RPMI8226 (cell line): ENCODE results near the gene ERF.

Experiments
- DNase-seq: peaks from one replicate; pipeline ENCODE4 v3.0.0-alpha.2; 2015

ERF gene

DNA sequence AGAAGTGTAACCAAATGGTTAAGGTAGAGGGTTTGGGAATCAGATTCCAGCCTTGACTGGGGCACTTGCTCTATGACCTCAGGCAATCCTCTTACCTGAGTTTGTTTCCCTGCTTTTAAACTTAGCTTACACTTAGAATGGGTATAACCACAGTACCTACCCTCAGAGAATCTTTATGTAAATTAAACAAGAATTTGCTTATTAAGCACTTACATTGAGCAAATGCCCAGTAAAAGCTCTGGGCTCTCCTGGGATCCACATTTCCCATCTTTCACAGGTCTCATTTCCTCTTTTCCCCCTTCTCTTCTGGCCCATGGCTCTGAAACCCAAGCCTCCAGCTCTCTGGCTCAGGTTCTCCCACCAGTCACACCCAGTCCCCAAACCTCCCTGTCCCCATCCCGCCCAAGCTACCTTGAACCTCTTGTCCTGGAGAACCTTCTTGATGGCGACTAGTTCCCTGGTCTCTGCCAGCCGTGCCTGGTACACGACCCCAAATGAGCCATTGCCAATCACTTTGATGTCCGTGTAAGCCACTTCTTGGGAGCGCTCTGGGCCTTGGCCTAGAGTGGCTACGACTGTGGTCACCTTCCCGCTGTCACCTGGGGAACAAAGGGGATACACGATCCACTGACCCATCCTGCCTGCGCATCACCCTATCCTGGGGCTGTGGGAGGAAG is 15.2 kb downstream of the ERF start:
- no peak for DNase-seq

DNA sequence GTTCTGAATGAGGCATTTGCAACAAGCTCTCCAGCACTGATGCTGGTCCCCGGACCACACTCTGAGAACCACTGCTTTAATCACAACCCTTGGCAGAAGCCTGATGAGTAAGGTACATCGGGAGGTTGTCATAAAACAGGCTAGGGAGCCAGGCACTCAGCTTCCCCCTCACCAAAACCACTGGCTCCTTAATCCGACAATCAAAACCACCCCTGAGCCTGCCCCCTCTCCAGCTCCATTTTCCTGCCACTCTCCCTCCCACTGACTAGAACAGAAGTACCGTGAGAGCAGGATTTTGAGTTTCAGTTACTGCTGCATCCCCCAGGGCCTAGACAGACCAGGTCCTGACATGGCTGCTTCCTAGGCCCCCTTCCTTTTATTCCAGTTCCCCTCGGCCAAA is 19.7 kb downstream of the ERF start:
- DNase-seq: no peak

DNA sequence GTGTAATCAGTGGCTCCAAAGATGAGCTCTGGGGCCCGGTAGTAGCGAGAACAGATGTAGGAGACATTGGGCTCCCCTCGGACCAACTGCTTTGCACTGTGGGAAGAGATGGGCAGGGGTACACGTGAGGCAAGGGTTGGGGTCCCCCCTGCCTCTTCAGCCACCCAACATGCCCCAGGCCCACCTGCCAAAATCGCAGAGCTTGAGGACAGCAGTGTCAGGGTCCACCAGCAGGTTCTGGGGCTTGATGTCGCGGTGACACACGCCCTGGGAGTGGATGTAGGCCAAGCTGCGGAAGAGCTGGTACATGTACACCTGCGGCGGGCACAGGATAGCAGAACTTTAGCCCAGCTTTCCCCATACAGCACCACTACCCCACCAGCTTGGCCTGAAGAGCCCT is 20.6 kb downstream of the ERF start:
- DNase-seq: no peak

DNA sequence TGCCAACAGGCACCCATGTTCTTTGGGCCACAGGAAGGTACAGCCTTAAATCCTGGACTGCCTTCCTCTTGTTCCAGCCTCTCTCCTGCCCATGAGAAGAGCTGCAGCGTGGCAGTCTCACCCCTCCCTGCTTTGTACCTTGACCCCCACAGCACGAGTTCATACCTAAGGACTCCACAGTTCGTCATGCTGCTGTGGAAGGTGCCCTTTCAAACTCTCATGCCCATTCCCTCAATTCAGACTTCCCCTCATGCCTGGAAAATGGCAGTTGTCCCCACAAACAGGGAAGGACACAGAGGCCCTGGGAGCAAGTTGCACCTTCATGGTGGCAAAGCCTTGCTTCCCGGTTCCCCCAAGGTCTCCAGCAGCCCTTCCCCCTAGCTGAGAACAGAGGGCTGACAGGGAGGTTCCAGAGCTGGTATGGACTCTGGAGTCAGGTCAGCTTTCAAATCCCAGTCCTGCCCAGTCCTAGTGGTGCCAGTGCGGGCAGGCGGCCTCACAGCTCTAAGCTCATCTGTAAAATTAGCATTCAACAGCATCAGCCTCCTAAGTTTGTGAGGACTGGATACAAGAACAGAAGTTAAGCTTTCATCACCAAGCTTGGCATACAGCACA is 21.1 kb downstream of the ERF start:
- no peak for DNase-seq

DNA sequence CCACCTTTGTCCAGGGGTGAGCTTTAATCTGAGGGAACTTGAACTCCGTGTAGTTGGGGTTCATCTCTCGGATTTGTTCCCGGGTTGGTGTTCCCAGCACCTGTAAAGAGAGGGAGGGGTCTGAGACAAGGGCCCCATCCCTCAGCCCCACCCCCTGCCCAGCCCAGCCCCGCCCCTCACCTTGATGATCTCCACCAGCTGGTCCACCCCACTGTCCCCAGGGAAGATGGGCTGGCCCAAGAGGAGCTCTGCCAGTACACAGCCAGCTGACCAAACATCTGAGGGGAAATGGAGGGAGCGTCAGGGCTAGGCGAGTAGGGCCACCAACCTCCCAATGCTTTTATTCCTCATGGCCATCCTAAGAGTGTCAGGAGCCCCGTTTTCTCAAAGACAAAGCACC is 21.8 kb downstream of the ERF start:
- no peak for DNase-seq

DNA sequence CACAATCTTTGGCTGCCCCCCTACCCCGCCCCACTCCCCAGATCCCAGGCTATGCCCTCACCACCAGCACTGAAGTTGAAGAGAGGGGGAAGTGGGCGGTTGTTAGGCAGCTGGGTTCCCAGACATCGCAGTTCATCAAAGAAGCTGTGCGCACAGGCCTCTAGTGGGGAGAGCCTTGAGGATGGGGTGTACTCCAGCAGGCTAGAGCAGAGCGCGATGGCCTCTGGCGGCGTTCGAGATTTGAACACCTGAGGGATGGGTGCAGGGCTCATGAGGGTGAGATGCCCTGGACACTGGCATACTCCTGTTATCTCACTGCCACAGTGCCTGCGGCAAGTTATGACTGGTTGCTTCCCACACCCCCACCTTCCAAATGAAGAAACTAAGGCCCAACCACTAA is 22.5 kb downstream of the ERF start:
- no peak for DNase-seq

DNA sequence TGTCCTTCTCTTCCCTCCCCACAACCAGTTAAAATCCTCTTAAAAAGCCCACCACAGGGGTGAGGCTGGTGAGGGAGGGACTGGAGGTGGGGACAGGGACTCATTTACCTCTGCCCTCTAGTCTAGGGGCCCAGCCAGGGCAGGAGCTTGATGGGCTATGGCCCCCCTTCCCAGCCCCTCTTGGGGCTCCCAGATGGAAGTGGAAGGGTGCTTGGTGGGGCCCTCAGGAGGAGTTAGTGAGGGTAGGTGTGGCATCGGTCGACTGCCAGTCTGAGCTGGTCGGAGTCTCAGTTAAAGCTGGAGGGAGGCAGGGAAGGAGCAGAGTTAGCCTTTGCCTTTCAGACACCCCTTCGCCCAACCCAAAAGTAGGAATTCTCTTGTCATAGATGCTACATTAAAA is 24.4 kb downstream of the ERF start:
- DNase-seq: no peak

DNA sequence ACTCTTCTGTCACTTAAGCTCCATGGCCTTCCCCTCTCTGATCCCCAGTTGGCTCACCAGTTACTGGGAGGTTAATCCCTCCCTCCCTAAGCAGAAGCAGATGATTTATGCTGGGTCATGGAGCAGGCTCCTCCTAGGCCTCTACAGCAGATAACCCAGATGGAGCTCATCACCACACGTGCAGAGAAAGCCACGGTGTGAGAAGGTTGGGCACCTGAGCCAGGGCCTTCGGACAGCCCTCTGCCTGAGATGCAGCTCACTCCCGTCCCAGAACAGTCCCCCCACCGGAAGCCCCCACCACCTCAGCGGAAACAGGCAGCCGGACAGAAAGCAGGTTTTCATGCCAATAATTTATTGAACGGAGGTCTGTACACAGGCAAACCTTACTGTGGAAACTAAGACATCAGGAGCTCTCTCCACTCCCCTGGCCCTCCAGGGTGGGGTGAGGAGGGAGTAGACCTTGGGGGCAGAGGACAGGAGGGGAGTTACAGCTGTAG is 25.0 kb downstream of the ERF start:
- DNase-seq: no peak

DNA sequence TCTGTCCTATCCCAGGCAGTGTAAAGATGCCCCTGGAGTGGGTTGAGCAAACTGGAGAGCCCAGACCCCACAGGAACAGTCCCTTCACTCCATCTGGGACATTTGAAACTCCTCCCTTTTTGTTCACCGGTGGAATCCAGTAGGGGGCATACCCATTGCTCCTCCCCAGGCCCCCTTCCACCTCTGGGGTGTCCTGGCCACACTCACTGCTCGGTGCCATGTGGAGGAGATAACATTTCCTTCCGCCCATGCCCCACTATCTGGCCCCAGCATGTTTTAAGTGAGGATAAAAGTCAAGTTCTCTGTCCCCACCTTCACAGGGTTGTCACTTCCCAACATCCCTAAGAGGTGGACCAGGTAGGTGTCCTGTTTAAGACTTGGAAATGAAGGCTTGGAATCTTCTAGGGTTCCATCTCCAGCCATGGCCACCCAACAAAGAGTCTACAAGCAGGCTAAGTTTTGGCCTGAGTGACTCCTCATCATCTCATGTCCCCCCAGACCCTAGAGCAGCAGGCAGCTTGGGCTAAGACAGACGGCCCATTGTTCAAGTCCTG is 25.6 kb downstream of the ERF start:
- no peak for DNase-seq

DNA sequence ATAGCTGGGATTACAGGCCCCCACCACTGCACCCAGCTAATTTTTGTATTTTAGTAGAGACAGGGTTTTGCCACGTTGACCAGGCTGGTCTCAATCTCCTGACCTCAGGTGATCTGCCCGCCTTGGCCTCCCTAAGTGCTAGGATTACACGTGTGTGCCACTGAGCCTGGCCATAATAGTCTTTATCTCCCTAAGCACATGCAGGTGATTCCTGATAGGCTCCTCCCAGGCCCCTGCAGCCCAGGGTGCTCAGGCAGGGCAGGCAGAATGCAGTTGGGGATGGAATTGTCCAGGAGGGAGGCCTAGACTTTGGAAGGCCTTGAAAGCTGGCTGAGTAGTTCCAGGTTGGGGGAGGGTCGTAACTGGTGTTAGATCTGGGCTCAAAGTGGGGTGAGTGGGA is 26.3 kb downstream of the ERF start:
- DNase-seq: no peak

DNA sequence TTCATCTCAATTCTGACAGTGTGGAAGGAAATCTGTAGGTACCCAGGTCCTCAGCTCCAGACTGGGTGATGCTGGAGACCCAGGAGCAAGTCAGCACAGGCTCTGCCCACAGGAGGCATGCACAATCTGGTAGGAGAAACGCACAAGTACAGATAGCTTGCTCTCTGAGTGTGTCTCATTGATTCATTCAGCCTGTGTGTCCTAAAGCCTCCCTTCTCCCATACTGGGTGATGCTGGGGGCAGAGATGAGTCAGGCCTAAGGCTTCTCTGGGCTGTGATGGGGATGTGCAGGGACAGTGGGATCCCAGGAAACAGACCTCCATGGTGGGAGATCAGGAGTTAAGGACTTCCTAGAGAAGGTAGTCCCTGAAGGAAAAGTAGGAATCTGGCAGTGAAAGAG is 28.0 kb downstream of the ERF start:
- DNase-seq: no peak

DNA sequence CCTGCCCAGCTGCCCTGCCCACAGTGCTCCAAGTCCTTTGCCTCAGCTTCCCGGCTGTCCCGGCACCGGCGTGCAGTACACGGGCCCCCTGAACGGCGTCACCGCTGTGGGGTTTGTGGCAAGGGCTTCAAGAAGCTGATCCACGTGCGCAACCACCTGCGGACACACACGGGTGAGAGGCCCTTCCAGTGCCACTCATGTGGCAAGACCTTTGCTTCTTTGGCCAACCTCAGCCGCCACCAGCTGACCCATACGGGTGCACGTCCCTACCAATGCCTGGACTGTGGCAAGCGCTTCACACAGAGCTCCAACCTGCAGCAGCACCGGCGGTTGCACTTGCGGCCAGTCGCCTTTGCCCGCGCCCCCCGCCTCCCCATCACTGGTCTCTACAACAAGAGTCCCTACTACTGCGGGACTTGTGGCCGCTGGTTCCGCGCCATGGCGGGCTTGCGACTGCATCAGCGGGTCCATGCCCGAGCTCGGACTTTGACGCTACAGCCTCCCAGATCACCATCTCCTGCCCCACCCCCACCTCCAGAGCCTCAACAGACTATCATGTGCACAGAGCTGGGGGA is 29.1 kb downstream of the ERF start:
- DNase-seq: no peak

DNA sequence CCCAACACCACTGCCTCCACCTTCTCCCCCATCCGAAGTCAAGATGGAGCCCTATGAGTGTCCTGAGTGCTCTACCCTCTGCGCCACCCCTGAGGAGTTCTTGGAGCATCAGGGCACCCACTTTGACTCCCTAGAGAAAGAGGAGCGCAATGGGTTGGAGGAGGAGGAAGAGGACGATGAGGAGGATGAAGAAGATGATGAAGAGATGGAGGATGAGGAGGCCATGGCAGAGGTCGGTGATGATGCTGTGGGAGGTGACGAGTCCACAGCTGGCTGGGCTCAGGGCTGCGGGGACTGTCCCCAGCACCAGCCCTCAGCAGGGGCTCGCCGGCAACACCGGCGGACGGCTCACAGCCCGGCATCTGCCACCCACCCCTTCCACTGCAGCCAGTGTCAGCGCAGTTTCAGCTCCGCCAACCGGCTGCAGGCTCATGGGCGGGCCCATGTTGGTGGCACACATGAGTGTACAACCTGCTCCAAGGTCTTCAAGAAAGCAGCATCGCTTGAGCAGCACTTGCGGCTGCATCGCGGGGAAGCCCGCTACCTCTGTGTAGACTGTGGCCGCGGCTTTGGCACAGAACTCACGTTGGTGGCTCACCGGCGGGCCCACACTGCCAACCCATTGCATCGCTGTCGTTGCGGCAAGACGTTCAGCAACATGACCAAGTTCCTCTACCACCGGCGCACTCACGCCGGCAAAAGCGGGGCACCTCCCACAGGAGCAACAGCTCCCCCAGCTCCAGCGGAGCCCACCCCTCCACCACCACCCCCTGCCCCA is 29.8 kb downstream of the ERF start:
- DNase-seq: no peak

DNA sequence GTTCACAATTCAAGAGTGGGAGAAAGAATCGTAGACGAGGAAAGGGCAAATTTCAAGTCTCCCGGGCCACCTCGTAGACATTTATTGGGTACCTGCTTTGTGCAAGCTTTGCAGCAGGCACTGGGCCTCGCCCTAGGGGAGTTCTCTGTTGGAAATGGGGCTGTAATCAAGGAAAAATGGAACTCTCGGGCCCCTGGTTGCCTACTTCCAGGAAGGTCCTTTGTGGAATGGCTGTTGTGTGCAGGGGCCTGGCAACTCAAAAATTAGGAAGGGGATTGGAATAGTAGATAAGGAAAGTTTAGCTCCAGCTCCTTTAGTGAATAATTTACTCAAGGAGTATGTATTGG is 34.2 kb downstream of the ERF start:
- no peak for DNase-seq

DNA sequence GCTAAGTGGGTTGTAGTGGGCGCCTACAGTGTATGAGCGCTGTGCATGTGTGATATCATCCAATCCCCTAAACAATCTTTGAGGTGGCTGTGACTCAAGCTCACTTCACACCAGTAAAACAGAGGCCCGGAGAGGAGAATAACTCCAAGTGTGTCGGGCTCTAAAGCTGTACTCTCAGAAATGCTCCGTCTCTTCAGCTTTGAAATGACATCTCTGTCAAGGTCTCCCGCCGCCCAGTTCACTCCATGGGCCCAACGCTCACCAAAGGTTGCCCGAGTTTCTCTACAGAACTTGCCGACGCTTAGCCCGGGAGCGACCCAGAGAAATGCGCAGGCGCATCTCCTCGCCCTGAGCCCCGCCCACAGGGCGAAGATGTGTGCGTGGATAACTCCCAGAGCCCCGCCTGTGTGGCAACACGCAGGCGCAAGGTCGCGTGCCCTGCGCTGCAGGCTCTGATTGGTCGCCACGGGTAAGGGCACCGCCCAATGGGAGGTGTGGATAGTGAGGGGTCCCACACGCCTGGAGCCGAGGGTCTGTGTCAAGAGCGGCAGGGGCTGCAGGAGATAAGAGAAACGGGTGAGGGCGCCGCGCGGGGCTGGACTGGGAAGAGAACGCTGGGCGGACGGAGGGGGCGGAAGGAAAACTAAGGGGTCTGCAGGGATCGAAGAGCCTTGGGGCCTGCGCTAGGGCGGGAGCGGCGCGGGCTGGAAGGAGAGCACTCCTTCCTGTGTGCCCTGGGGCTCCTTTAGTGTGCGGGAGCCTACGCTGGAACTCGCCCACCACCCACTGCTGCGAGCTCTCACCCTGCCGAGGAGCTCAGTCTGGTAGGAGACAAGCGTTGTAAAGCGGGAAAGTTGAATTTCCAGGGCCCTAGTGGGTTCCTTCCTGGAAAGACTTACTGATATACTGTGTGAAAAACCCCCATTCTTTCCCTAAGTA is 34.8 kb downstream of the ERF start, which contains the start of gene ZNF526:
Gene ZNF526 (plus strand): TSS at position 501 of the 939 bp plus-strand sequence. CDS start 4,092 bp downstream, outside the sequence.
- DNase-seq: peak; percentile 96

DNA sequence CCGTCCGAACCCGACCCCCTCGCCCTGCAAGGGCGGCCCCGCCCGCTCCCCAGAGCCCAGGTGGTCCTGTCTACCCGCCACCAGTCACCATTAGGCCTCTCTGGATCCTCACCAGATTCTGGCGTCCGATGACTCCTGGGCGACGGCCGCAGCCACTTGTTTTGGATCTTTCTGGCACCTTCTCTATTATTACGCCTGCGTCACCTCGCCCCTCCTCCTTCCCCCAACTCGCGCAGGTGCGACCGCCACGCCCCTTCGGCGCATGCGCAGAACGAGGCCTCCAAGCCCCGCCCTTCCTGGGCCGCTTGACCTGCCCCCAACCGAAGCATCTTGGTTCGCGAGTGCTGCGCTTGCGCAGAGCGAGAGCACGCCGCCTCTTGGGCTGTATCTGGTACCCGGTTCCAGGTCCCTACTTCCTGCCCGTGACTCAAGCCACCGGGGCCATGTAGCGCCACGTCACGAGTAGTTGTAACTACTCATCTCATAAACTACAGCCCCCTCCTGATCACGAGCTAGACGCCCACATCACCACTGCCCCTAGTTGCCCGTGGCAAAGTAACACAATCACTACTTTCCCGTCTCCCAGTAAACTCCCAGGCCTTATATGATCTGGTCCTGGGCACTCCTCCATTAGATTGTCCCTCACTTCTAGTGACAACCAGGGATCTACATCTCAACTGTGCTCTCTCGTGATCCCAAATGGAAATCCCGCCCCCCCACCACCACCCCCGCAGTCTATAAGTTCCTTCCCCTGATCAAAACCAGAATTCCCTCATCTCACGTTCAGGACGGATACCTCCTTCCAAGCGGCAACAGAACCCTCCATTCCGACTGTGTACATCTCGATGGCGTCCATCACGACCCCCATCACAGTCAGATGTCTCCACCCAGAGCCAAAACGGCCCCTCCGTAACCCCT is 37.1 kb downstream of the ERF start, which contains the start of gene DEDD2:
Gene DEDD2 (minus strand): TSS at position 158 of the 918 bp plus-strand sequence. CDS start 670 bp downstream, outside the sequence.
- DNase-seq: peak; percentile 93

DNA sequence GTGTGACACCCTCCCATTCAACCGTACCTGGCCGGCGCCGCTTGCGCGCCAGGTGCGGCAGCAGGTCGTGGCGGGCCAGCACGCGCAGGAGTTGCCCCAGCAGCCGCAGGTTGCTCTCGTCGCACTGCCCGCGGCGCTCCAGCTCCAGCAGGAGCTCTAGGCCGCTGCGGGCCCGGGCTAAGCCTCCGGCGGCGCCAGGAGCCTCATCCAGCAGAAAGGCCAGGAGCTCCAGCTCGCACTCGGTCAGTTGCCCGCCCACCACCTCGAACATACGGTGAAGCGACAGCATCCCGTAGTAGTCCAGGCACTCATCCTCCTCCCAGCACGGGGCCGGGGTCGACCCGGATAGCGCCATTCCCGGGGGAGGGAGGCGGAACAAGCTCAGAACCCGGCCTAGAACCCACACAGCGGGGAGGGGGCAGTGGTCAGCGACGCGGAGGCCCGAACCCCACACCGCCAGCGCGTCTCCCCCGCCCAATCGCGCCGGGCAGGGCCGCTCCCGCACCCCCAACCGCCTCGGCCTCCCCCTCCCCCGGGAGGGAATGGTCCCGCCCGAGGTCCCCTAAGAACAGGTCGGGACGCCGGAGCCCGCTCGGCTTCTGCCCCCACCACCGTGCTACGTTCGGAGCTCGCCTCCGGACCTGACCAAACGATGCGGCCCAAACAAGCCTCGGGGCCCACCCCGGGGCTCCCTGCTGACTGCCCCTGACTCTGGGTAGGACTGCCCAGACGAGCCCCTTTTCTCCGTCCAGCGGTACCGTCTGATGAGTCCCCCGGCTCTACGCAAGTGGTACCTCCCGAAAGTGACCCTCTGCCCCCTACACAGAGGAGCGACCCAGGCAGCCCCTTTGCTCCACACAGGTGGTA is 38.0 kb downstream of the ERF start:
- DNase-seq: peak; percentile 57

DNA sequence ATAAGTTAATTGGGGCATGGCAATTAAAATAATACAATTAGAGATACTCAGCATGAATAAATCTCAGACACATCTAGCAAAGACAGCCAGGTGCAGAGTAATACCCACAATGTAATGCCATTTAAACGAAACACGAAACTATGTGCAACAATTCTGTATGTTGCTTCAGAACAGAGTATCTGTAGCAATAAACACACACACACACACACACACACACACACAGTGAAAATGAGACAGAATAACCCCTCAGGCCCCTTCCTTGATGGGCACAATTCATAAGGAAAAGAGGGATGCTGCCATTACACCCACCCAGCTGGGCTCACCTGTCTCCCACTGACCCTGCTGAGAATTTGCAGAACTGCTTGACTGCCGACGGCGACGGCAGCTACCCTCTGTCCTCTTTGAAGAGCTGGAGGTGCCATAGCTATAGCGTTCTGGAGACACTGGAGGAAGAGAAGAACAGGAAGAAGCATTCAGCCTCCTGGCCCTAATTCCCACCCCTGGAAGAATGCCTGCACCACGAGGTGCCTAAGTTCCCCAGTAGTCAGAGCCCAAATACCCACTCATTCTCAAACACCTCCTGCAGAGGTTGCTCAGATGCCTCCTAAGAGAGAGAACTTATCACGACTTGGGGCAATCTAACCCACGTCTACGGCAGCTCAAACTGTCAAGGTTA is 40.0 kb downstream of the ERF start:
- no peak for DNase-seq

DNA sequence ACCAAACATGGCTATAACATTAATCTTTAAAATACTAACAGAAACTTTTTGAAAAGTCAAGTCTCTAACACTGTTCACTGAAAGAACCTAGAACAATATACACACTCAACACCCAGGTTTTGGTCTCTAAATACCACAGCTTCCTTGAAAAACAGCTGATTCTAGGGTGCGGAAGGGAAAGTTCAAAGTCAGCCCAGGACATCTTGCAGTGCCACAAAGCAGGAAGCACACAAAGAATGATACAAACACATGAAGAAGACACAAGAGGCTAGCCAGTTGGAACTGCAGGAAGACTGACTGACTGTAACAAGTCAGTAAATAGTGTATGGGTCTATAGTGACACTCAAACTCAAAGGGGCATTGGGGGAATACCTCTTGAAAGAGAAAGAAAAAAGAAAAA is 42.0 kb downstream of the ERF start:
- DNase-seq: no peak
